8988T (cell line): Measurements from ENCODE around the gene STX18.

Experiments
- DNase-seq: peaks from one replicate; pipeline ENCODE4 v3.0.0; 2011

STX18 gene

DNA sequence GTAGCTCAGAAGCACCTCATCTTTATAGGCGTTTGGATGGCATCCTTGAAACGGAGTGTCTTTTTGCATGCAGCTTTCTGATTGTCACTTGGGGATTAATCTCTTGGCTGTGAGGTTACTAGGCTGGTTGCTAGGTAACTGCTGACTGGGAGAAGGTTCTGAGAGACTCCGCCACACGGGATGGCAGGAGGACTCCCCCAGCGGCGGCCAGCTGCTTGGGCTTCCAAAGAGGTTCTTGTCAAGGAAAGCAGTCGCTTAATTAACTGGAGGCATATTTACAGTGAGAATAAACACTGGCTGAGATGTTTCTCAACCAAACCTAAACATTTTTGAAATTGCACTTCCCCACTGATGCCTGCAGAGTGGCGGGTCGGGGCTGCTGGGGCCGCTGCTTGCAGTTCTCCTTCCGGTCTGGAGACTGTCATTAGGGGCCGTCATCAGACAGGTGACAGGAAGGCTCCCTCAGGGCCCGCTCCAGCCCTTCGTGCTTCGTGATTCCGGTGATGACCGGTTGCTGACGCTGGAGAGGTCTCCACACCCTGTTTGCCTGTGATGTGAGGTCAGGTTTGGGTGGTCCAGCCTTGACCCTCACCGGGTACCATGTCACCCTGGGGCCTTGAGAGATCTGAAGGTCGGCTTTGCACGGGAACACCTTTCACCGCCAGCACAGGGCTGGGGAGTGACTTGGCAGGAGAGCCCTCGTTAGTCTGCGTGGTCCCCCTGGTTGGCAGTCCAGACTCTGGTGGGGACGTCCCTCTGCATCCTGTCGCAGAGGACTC, 145.8 kb downstream of the STX18 start:
- DNase-seq = no peak

DNA sequence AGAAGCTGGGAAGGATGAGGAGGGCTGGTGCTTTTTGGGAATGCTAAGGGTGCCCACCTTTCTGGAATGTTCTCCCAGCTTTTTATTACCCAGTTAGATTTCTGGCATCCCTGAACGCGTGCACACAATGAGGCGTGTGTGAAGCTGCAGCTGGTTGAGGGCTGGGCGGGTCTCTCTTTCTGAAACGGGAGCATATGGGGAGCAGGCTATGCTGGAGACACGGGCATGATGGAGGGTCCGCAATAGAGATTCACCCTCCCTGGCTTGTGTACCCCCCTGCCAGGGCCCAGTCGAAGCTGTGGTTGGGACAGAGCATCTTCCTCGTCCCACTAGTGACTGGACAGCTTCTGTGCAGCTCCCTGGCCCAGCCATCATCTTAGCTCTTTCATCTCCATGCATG, 146.5 kb downstream of the STX18 start:
- no peak for DNase-seq

DNA sequence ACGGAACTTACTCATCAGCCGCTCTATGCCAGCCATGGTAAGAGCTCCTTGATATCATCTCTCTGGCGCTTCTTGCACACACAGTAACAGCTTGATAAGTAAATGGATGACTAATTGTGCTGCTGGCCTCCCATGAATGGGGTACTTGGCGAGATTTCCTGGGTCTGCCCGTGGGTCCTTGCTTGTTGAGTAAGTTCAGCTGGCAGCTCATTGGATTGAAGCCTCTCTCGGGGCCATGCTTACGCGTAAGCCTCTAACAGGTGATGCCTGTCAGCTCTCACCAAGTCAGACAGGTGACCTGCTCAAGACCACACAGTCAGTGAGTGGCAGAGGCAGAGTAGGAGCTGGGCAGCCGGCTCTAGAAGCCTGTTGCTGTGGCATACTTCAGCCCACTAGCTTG, 147.2 kb downstream of the STX18 start:
- DNase-seq = no peak

DNA sequence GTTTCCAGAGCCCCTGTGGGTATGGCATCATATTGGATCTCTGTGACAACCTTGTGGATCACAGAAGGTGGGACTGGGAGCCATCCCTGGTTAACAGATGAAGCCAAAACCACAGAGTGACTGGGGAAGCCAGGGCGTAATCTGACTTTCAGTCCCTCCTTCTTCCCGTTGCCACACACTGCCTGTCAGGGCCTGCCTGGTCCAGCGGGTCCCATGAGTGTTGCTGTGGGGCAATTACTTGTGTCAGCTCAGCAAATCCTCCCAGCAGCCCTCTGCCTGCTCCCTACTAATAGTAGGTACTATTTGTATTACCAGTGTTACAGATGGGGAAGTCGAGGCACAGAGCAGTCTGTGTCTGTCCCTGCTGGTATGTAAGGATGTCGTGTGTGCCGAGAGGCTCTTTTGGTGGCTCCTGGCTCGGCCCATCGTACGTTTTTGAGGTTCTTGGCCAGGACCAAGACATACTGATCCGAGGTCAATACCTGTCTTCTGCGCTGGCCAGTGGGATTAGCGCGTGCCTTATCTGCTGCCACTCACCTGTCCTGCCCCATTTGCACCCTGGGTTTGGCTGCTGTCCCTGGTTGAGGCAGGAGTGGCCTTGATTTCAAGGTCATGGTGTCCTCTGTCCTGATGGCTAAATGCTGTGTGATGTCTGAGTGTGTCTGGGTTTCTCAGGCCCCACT, 149.2 kb downstream of the STX18 start:
- no peak for DNase-seq

DNA sequence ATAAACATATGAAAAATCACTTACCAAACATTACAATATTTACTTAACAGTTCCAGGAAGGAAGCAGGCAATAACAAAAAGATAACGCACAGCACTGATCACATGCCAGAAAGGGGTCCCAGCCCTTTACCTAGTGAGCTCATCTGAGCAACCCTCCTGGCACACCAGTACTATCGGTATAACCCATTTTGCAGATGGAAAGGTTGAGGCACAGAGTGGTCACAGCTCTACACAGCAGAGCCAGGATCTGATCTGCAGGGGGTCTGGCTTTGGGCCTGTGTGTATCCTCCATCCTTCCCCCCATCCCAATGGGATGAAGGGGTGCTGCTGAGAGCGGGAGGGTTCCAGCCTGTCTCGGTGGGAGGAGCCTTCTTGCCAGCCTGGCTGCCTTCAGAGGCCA, 150.0 kb downstream of the STX18 start:
- DNase-seq = no peak

- DNase-seq = no peak
These were observed 151.2 kb downstream of the STX18 start for GRCh38 chr4:4390515-4391240.

DNA sequence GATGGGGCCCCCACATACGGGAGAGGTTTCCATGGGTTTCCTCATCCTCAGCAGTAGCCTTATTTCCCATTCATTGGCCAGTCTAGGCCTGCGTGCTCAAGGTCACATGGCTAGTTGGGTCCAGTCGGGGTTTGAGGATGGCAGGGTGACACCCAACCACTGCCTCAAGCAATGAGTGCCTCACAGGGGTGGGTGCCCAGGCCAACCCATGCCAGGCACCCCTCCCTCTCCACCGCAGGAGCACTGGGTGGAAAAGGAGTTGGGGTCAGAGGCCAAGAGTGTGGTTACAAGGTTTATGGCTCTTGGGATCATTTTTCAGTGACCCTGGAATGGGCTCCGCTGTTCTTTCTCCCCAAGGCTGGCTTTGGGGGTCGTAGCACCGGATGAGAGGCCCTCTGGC, 151.8 kb downstream of the STX18 start:
- no peak for DNase-seq

DNA sequence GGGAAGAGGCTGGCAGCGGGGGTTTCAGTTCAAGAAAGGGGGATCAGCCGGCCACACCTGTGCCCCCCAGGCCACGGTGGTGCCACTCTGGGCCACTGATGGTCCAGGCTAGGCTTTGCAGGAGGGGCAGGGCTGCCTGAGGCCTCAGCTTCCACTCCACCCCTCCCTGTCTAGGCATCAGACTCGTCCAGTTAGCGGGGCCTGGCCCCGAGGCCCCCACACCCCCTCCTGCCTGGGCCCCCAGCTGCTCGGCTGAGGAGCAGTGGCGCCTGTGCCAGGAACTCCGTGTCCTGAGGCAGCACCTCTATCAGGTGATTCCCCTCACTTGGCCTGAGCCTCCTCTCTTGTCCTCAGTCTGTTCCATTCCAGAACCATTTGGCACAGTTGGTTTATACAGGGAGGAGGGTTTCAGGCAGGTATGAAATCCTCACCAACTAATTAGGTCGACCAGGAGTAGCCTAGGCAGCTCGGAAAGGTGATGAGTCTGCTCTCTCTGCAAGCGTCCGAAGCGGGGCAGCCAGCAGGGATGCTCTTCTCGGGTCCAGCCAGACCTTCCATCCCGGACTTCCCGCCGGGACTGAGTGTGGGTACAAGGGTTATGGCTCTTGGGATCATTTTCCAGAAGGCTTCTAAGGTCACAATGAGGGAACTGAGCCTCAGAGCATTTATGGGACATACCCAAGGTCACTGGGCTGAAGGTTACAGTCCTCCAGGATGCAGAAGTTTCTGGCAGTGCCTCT, 152.8 kb downstream of the STX18 start:
- DNase-seq = no peak

DNA sequence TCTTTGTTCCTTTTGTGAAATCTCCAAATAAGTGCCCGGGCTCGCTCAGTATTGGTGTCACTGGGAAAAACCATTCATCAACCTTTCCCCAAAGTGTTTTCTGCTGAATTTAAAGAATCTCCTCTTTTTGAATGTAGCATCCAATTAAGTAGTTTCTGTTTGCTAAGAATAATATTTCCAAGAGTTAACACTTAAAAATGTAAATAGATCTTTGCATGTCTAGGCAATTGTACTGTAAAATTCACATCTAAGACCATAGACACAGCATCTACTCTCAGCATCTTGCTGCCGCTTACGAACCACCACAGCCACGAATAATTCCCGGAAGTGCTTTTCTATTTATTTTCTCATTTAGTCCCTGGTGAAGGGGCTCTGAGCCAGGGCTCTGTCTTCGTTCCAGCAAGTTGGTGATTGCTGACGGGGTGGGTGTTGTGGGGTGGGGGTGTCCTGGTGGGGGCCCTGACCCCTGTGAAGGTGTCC, 153.5 kb downstream of the STX18 start:
- DNase-seq = no peak

- DNase-seq = no peak
These were observed 154.1 kb downstream of the STX18 start for GRCh38 chr4:4387531-4388310.

DNA sequence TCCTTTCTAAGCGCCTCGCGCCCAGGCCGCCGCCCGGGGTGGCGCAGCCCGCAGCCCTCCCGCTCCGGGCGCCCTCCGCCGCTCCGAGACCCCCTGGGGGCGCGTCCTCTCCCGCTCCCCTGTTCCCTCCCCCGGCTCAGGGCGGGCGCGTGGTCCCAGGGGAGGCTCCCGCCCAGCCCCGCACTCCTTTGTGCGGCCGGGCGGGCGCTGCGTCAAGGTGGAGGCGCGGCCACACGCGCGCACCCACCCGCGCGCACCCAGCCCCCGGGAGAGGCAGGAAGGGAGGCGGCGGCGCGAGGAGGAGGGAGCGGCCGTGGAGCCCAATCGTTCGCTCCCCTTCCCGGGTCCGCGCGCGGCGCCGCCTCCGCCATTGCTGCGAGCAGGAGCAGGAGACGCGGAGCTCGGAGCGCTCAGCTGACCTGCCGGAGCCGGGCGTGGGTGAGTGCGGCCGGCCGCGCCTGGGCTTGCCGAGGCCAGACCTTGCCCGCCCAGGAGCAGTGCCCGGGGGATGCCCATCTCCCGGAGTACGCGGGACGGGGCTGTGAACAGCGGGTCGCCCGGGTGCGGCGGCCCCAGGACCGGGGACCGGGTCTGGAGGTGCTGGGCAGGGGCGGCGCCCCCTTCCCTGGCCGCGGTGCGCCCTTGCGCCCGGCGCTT, 155.0 kb downstream of the STX18 start, which contains the start of gene NSG1:
Gene NSG1 (plus strand): TSS at position 367 of the 657 bp plus-strand sequence. CDS start 528 bp downstream, outside the sequence.
- peak; percentile 57 for DNase-seq

DNA sequence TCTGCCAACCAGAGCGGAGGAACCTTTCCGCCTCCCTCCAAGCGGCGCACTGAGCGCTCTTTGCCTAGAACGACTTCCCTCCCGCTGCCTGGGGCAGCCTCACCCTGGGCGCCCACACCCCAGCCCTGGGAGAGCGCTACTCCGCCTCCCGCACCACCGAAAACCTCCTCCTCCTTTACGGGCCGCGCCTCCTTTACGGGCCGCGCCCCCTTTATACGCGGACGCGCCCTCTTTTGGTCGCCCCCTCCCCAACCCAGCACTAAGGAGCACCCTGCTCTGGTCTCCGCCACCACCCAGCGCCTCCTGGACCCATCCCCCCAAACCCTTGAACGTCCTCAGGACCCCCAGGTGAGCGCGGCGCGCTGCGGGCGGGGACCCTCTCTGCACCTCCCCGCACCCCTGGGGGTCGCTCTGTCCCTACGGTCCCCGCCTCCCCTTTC, 155.5 kb downstream of the STX18 start:
- DNase-seq = no peak

DNA sequence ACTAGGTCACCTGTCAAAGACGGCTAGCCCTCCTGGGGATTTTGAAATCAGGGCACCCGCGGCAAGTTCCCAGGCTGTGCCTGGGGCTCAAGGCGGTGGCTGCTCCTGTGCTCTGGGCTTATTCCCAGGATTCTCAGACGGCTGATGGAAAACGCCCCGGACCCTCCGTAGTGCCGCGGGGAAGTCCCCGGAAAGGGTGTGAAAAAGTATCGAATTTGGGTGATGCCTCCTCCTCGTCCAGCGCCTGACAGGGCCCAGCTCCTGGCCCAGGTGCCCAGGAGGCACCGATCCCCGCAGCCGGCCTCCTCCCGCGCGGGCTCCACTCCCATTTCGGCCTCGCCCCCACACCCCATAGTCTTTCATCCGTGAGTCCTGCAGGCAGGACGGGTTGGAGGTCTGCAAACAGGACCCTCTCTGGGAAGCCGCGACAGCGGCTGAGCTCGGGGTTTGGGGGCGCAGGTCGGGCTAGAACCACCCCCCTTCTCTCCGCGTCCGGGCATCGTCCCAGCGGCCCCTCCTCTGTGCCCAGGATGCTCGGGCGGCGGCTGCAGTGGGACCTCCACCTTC, 156.0 kb downstream of the STX18 start:
- no peak for DNase-seq

DNA sequence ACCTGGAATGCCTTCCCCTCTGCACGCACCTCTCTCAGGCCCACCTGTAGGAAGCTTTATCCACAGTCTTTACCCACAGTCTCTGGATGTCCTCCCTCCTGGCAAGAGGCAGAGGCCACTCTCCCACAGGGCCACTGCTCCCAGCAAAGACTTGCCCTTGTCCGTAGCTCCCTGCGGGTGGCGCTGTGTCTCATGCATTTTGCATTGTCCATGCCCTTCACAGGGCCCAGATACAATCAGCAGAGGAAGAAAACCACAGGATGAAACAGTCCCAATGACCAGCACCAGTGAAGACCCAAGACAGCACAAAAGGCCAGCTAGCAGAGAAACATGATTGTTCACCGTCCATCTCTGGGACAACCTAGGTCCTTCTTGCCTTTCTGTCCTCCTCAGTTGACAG, 157.0 kb downstream of the STX18 start:
- DNase-seq = peak; percentile 81

- DNase-seq = no peak
These were observed 158.8 kb downstream of the STX18 start for GRCh38 chr4:4383085-4383484.

- DNase-seq = no peak
These were observed 162.2 kb downstream of the STX18 start for GRCh38 chr4:4379540-4380087.

GRCh38 chr4:4377732-4378460, 164.0 kb downstream of the STX18 start:
- no peak for DNase-seq

DNA sequence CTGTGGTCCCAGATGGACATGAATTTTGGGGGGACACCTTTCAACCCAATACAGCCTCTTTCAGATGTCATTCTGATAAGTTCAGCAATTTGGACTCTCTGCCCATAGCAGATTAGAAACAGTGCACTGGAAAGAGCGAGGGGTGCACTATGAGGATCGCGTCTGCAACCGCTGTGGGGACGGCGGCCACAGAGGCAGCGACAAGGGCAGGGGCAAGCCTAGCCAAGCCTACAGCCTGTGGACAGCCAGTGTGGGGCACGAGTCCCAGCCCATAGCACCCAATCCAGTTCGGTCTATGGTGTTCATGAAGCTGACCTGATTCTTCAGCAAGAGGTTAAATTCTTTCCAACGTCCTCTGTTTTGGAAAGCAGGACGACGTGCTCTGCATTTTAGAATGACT, 164.7 kb downstream of the STX18 start:
- DNase-seq = no peak

DNA sequence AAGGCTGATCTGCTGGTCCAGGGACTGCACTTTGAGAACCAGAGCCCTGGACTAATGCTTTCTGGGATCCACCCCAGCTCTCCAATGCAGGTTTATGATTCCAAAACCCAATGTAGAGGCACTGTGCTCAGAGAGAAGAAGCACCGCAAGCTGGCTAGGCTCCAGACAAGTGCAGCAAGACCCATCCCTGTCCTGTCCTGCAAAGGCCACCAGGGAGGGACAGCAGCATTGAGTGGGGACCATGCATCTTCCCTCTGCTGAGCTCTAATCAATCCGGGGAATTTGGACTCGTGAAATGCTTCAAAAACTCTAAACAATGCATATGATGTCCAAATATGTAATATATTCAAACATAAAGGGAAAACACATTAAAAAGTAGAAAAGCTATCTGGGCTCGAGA, 165.8 kb downstream of the STX18 start:
- DNase-seq = no peak
